H1 (cell line): Measurements from ENCODE around the gene GRIP2. TPM values are rescaled to one million over a fixed set of nuclear protein-coding genes. Genes with fewer than 3 reads are reported as not detected.

Experiments
- CTCF ChIA-PET: fragments of 300-600 bp; sonication (Branson Sonifier 250); formaldehyde crosslinking; loops from one replicate; lab custom pipeline; 2021; ENCODE audit not compliant: partially characterized antibody; lab: Charles Lee
- POLR2A ChIA-PET: fragments of 300-600 bp; sonication (Branson Sonifier 250); formaldehyde crosslinking; loops from one replicate; lab custom pipeline; 2021; ENCODE audit warnings: inconsistent platforms; ENCODE audit not compliant: partially characterized antibody; lab: Charles Lee
- DNase-seq, 2 experiments: peaks; one replicate each; pipeline versions ENCODE4 v3.0.0 to v3.0.0-alpha.2; 2010 to 2022; ENCODE audit warnings: low spot score in 2 of 2, low read depth in 1 of 2, mixed read lengths in 1 of 2
- FAIRE-seq: peaks from 2 replicates; lab custom pipeline; 2011; peaks lifted over from hg19 to GRCh38; lab: Jason Lieb, UNC
- H2AFZ ChIP-seq: 2 replicates; pipeline ENCODE4 v1.8.1; 2012; ENCODE audit warnings: low read length, inconsistent platforms
- H2AK5ac ChIP-seq: 2 replicates; pipeline ENCODE4 v1.6.1; 2013; ENCODE audit warnings: low read depth, low read length
- H2BK120ac ChIP-seq: replicated peaks from 2 replicates; pipeline ENCODE3; 2013; ENCODE audit warnings: low read depth, low read length, inconsistent platforms
- H2BK12ac ChIP-seq: 2 replicates; pipeline ENCODE4 v1.6.1; 2013; ENCODE audit warnings: low read depth, low read length
- H2BK15ac ChIP-seq: 2 replicates; pipeline ENCODE4 v1.6.1; 2013; ENCODE audit warnings: low read length
- H2BK20ac ChIP-seq: 2 replicates; pipeline ENCODE4 v1.6.1; 2013; ENCODE audit warnings: low read length
- H2BK5ac ChIP-seq: 2 replicates; pipeline ENCODE4 v1.6.1; 2013; ENCODE audit warnings: low read depth, low read length
- H3K14ac ChIP-seq: 2 replicates; pipeline ENCODE4 v1.6.1; 2013; ENCODE audit warnings: inconsistent platforms; ENCODE audit not compliant: insufficient read length
- H3K18ac ChIP-seq: 2 replicates; pipeline ENCODE4 v1.6.1; 2013; ENCODE audit warnings: low read length; ENCODE audit errors: extremely low read depth
- H3K23ac ChIP-seq: 2 replicates; pipeline ENCODE4 v1.6.1; 2013; ENCODE audit warnings: inconsistent platforms; ENCODE audit not compliant: insufficient read length
- H3K23me2 ChIP-seq: 2 replicates; pipeline ENCODE4 v1.6.1; 2013; ENCODE audit warnings: low read depth, low read length
- H3K27ac ChIP-seq: 2 replicates; pipeline ENCODE4 v1.6.1; 2011; ENCODE audit warnings: low read depth, low read length, inconsistent platforms
- H3K27me3 ChIP-seq, 4 experiments: replicated peaks in 1 of 4; 1 replicate in 1 of 4; 2 replicates in 3 of 4; pipeline versions ENCODE4 v1.6.1 to v1.8.1; 2011 to 2013; ENCODE audit warnings: low read length in 3 of 4, mild to moderate bottlenecking in 3 of 4, inconsistent platforms in 2 of 4, mixed read lengths in 2 of 4, moderate library complexity in 1 of 4; ENCODE audit not compliant: control insufficient read depth in 3 of 4, insufficient read depth in 3 of 4; ENCODE audit errors: extremely low read depth in 1 of 4
- H3K36me3 ChIP-seq, 4 experiments: 2 replicates each; pipeline versions ENCODE4 v1.6.1 to v1.8.1; 2011 to 2013; ENCODE audit warnings: mild to moderate bottlenecking in 4 of 4, low read length in 3 of 4, moderate library complexity in 2 of 4, control low read depth in 1 of 4, inconsistent platforms in 1 of 4; ENCODE audit not compliant: insufficient read depth in 4 of 4, control insufficient read depth in 2 of 4
- H3K4ac ChIP-seq: replicated peaks from 2 replicates; pipeline ENCODE3; 2013; ENCODE audit warnings: low read length, low read depth, mixed read lengths, inconsistent platforms; ENCODE audit not compliant: insufficient read length
- H3K4me1 ChIP-seq, 4 experiments: replicated peaks in 1 of 4; 1 replicate in 1 of 4; 2 replicates in 3 of 4; pipeline versions ENCODE4 v1.6.1 to v1.8.1; 2011 to 2013; ENCODE audit warnings: low read length in 3 of 4, inconsistent platforms in 2 of 4, mixed read lengths in 1 of 4; ENCODE audit not compliant: insufficient read depth in 4 of 4, control insufficient read depth in 3 of 4
- H3K4me2 ChIP-seq, 2 experiments: 2 replicates each; pipeline versions ENCODE4 v1.6.1 to v1.8.1; 2011 to 2013; ENCODE audit warnings: low read depth in 2 of 2, low read length in 2 of 2, control low read depth in 1 of 2, inconsistent platforms in 1 of 2, mild to moderate bottlenecking in 1 of 2; ENCODE audit not compliant: insufficient read depth in 1 of 2
- H3K4me3 ChIP-seq, 4 experiments: fragments of 200-600, 300-600 bp in 1 of 4; sonication (generic), shearing (Covaris generic), sonication (Bioruptor Twin) in 1 of 4; 2 replicates each; pipeline versions ENCODE4 v1.5.1 to v1.8.1; 2011 to 2016; ENCODE audit warnings: low read length in 4 of 4, low read depth in 3 of 4, control low read depth in 2 of 4, inconsistent platforms in 2 of 4, mild to moderate bottlenecking in 2 of 4, mixed read lengths in 1 of 4, moderate library complexity in 1 of 4; ENCODE audit not compliant: insufficient read depth in 2 of 4; ENCODE audit errors: extremely low read depth in 1 of 4
- H3K56ac ChIP-seq: replicated peaks from 2 replicates; pipeline ENCODE3; 2013; ENCODE audit warnings: low read depth, mild to moderate bottlenecking, mixed read lengths, low read length, inconsistent platforms; ENCODE audit not compliant: insufficient read length
- H3K79me1 ChIP-seq: 2 replicates; pipeline ENCODE4 v1.6.1; 2013; ENCODE audit warnings: low read depth, low read length, control low read depth
- H3K79me2 ChIP-seq, 2 experiments: 2 replicates each; pipeline versions ENCODE4 v1.6.1 to v1.8.1; 2012 to 2013; ENCODE audit warnings: low read length in 2 of 2, mild to moderate bottlenecking in 2 of 2, inconsistent platforms in 1 of 2; ENCODE audit not compliant: insufficient read depth in 2 of 2, control insufficient read depth in 1 of 2
- H3K9ac ChIP-seq, 4 experiments: replicated peaks in 1 of 4; 1 replicate in 1 of 4; 2 replicates in 3 of 4; pipeline versions ENCODE4 v1.6.1 to v1.8.1; 2011 to 2013; ENCODE audit warnings: low read depth in 3 of 4, low read length in 3 of 4, control low read depth in 2 of 4, mild to moderate bottlenecking in 2 of 4, moderate library complexity in 2 of 4, inconsistent platforms in 1 of 4; ENCODE audit errors: extremely low read depth in 1 of 4
- H3K9me3 ChIP-seq, 2 experiments: 2 replicates each; pipeline versions ENCODE4 v1.6.1 to v1.8.1; 2012 to 2013; ENCODE audit warnings: mild to moderate bottlenecking in 2 of 2, moderate library complexity in 2 of 2, control low read depth in 1 of 2, inconsistent platforms in 1 of 2, low read depth in 1 of 2, low read length in 1 of 2, mixed read lengths in 1 of 2; ENCODE audit not compliant: insufficient read depth in 2 of 2
- H4K20me1 ChIP-seq, 2 experiments: replicated peaks in 1 of 2; 2 replicates each; pipeline versions ENCODE3 to v1.8.1; 2011 to 2013; ENCODE audit warnings: inconsistent platforms in 2 of 2, low read length in 2 of 2, mild to moderate bottlenecking in 1 of 2; ENCODE audit not compliant: insufficient read depth in 2 of 2, control insufficient read depth in 1 of 2
- H4K5ac ChIP-seq: 2 replicates; pipeline ENCODE4 v1.6.1; 2013; ENCODE audit warnings: low read length, low read depth, mixed read lengths, inconsistent platforms; ENCODE audit not compliant: insufficient read length
- H4K8ac ChIP-seq: 2 replicates; pipeline ENCODE4 v1.8.0; 2013; ENCODE audit warnings: mild to moderate bottlenecking, moderate library complexity, low read length, inconsistent platforms; ENCODE audit not compliant: insufficient read depth; ENCODE audit errors: extremely low read depth
- H4K91ac ChIP-seq: replicated peaks from 2 replicates; pipeline ENCODE3; 2013; ENCODE audit warnings: low read length, mixed read lengths, inconsistent platforms; ENCODE audit not compliant: insufficient read length
- CHD1 ChIP-seq: IDR thresholded peaks from 2 replicates; pipeline ENCODE4 v1.6.1; 2012; ENCODE audit warnings: low read depth, low read length, improper control_type of control experiment
- CHD2 ChIP-seq: IDR thresholded peaks from 2 replicates; pipeline ENCODE4 v1.6.1; 2012; ENCODE audit warnings: low read length, improper control_type of control experiment
- EZH2 ChIP-seq: fragments of 200-600 bp; sonication (generic); IDR thresholded peaks from 2 replicates; pipeline ENCODE4 v1.7.1; 2012; ENCODE audit warnings: low read depth, mild to moderate bottlenecking, moderate library complexity, low read length, inconsistent platforms; ENCODE audit not compliant: severe bottlenecking
- KDM4A ChIP-seq: IDR thresholded peaks from one replicate; pipeline ENCODE4 v1.7.1; 2012; ENCODE audit warnings: low read depth, mild to moderate bottlenecking, moderate library complexity, low read length, inconsistent platforms; ENCODE audit not compliant: severe bottlenecking
- PHF8 ChIP-seq: fragments of 200-600 bp; sonication (generic); conservative IDR thresholded peaks from 2 replicates; pipeline ENCODE4 v1.7.1; 2012; ENCODE audit warnings: low read depth, mild to moderate bottlenecking, inconsistent platforms, low read length, moderate library complexity
- POU5F1 ChIP-seq: IDR thresholded peaks from 2 replicates; pipeline ENCODE4 v1.6.1; 2011; ENCODE audit warnings: low read depth, mild to moderate bottlenecking, low read length, moderate library complexity
- RBBP5 ChIP-seq: IDR thresholded peaks from 2 replicates; pipeline ENCODE4 v1.7.1; 2012; ENCODE audit warnings: low read depth, mild to moderate bottlenecking, inconsistent platforms, low read length, moderate library complexity, borderline replicate concordance
- RFX5 ChIP-seq: IDR thresholded peaks from 2 replicates; pipeline ENCODE4 v1.6.1; 2011; ENCODE audit warnings: low read depth, low read length, improper control_type of control experiment, borderline replicate concordance
- SIX5 ChIP-seq: IDR thresholded peaks from 2 replicates; pipeline ENCODE4 v1.6.1; 2011; ENCODE audit warnings: mild to moderate bottlenecking, low read depth, low read length
- SP1 ChIP-seq: IDR thresholded peaks from 2 replicates; pipeline ENCODE4 v1.6.1; 2011; ENCODE audit warnings: low read depth, low read length
- SP2 ChIP-seq: IDR thresholded peaks from 2 replicates; pipeline ENCODE4 v1.6.1; 2012; ENCODE audit warnings: mild to moderate bottlenecking, low read length, inconsistent platforms
- SRF ChIP-seq: IDR thresholded peaks from 2 replicates; pipeline ENCODE4 v1.6.1; 2011; ENCODE audit warnings: mild to moderate bottlenecking, low read depth, low read length, moderate library complexity
- WGBS, 2 experiments: shearing (Covaris generic) in 1 of 2; methylation state at CpG; one replicate each; pipeline versions ENCODE4 v1.1.6 to v1.1.7; 2013 to 2015; ENCODE audit warnings: low lambda C conversion rate in 2 of 2, mixed read lengths in 2 of 2, inconsistent platforms in 1 of 2, low coverage in 1 of 2, missing lambda C conversion rate in 1 of 2; ENCODE audit not compliant: insufficient replicate concordance in 2 of 2, insufficient coverage in 1 of 2, insufficient read length in 1 of 2; ENCODE audit errors: extremely low coverage in 1 of 2, missing lambda C conversion rate in 1 of 2; 5-methylcytosine and 5-hydroxymethylcytosine counted together
- polyA plus RNA-seq, 7 experiments: library from polyadenylated mRNA; depleted of rRNA in 3 of 7; stranded (reverse) in 5 of 7; unstranded in 2 of 7; fragments of >200 nt in 5 of 7; fragments of 200-250 nt in 2 of 7; gene quantifications; 1 replicate in 5 of 7; 2 replicates in 1 of 7; 4 replicates in 1 of 7; pipeline versions ENCODE4 v1.2.1 to v1.2.3, GENCODE V29; 2011 to 2013; ENCODE audit warnings: missing spikeins in 2 of 7, mixed read lengths in 2 of 7
- total RNA-seq: library from RNA; stranded (reverse); fragmentation: NEBNext Ultra II Directional; extraction: Animal tissue kit (Norgen Biotek cat#: 25700); gene quantifications from 2 replicates; pipeline ENCODE4 v1.2.1, GENCODE V29; 2021

The GRIP2 gene
- total and polyA plus RNA-seq, 2 of the 8 experiments (the other 6 are each of a cell fraction or from before 2014, with no cell fraction given): 2.5 to 6.4 TPM

DNA sequence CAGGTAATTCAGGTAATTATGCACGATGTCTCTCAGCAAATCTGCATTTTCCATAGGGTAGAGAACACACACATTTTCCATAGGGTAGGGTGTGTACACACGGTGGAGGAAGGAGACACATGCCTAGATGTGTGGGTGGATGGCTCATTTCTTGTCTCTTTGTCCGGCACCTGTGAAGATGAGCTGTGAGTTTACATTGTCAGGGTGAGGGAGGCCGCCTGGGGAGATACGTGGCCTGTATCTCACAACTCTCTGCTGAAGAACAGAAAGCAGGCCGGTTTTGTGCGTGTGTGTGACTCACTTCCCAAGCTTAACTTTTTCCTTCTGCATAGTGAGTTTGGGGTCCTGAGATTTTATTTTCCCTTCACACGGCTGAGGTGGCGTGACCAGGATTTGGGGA, 77.4 kb downstream of the GRIP2 start:
- Histone ChIP-seq H3K79me2 (no peaks in the 10 kb centered on the region), H3K79me1 (0 out of 2 replicates have a peak, but pooled peaks cover 3% of the 10 kb centered on the region), H2BK5ac (no peak overlapping the region), H3K9ac (no peak overlapping the region), H2AK5ac (no peak overlapping the region), H3K18ac (no peak overlapping the region), H2BK15ac (no peak overlapping the region), H3K27ac (no peak overlapping the region), H4K8ac (no peak overlapping the region), H3K4me1 (peaks cover 0 to 7% (median 5%) of the 10 kb centered on the region in 4 experiments; a peak in 6 of 7 replicates), H3K23me2 (no peaks in the 10 kb centered on the region), H2BK12ac (no peak overlapping the region), H4K91ac (no peak overlapping the region), H3K4me2 (no peak overlapping the region), H3K36me3 (peaks cover 16 to 44% (median 31%) of the 10 kb centered on the region in 4 experiments; a peak in 7 of 8 replicates), H3K23ac (no peak overlapping the region), H3K27me3 (no peaks in the 10 kb centered on the region), H2BK120ac (no peak overlapping the region), H3K14ac (no peak overlapping the region), H3K9me3 (no peaks in the 10 kb centered on the region), H4K5ac (no peak overlapping the region), H3K4me3 (no peak overlapping the region), H3K4ac (no peak overlapping the region), H4K20me1 (peaks cover 4 to 15% of the 10 kb centered on the region in 2 experiments), H2BK20ac (no peak overlapping the region), H3K56ac (no peak overlapping the region), H2AFZ (no peak overlapping the region)
- DNase-seq (no peak), FAIRE-seq (no peak)
- CTCF ChIA-PET: interaction anchor here (0.7 to 4.9 kb wide), 39 partner anchors 10 to 262 kb away, joined by 3 to 49 read pairs (median 4); no protein-coding TSS in a partner anchor
- WGBS, 2 experiments: 94% methylated on average over 9 of the region's 9 CpGs; no CpG with 5 or more reads in 1 of the 2 experiments
- POLR2A ChIA-PET: interaction anchor here (1.1 kb wide), 1 partner anchor 11 kb away, joined by 3 read pairs; no protein-coding TSS in a partner anchor
- TF ChIP-seq RFX5: no peak
- TF ChIP-seq SIX5: no peak
- TF ChIP-seq EZH2: no peak
- no peak for TF ChIP-seq SRF
- TF ChIP-seq SP2: no peak
- no peak for TF ChIP-seq KDM4A
- TF ChIP-seq SP1: no peak
- no peak for TF ChIP-seq RBBP5
- no peak for TF ChIP-seq POU5F1
- TF ChIP-seq CHD2: no peak
- no peak for TF ChIP-seq CHD1
- TF ChIP-seq PHF8: no peak
